ENCODE measurements around the gene ZNF10. TPM values are rescaled to one million over a fixed set of nuclear protein-coding genes. Genes with fewer than 3 reads are reported as not detected.

The ZNF10 gene
- total RNA-seq, 2 experiments from 2014 or later, result 7.1 to 8.0 TPM

GRCh38 chr12:133165776-133166175, 35.3 kb downstream of the ZNF10 start:
- H3K9me3 ChIP-seq (ENCODE audit: low read length), result peaks cover 30% of the 10 kb centered on the region; the same call in 1 of the 2 replicates
- no peaks in the 10 kb centered on the region for H3K36me3 ChIP-seq (ENCODE audit: insufficient read depth, low read length)
- no peaks in the 10 kb centered on the region for H3K4me1 ChIP-seq (ENCODE audit: insufficient read depth, low read length, poor library complexity, severe bottlenecking)
- BruUV-seq (replicated peaks), result no TSS peak
- intact Hi-C loops (cut with micrococcal nuclease; ENCODE audit: unreplicated experiment), result no loop called here
- no peak for TF ChIP-seq EZH2phosphoT487 (IDR thresholded peaks at IDR 0.05; ENCODE audit: borderline replicate concordance, low read depth, low read length)
- TF ChIP-seq, protein P1, sequence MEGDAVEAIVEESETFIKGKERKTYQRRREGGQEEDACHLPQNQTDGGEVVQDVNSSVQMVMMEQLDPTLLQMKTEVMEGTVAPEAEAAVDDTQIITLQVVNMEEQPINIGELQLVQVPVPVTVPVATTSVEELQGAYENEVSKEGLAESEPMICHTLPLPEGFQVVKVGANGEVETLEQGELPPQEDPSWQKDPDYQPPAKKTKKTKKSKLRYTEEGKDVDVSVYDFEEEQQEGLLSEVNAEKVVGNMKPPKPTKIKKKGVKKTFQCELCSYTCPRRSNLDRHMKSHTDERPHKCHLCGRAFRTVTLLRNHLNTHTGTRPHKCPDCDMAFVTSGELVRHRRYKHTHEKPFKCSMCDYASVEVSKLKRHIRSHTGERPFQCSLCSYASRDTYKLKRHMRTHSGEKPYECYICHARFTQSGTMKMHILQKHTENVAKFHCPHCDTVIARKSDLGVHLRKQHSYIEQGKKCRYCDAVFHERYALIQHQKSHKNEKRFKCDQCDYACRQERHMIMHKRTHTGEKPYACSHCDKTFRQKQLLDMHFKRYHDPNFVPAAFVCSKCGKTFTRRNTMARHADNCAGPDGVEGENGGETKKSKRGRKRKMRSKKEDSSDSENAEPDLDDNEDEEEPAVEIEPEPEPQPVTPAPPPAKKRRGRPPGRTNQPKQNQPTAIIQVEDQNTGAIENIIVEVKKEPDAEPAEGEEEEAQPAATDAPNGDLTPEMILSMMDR (conservative IDR thresholded peaks at IDR 0.05; ENCODE audit: low read length), result no peak
- no peak overlapping the region for H3K4me2 ChIP-seq (ENCODE audit: low read length)
- H3K79me2 ChIP-seq (ENCODE audit: insufficient read depth, low read depth, low read length), result no peaks in the 10 kb centered on the region
- ChIA-PET CTCF (ENCODE audit: unreplicated experiment) (no interaction called here), POLR2A (no interaction called here)
- no peak overlapping the region for H2AFZ ChIP-seq (ENCODE audit: low read length)
- H4K20me1 ChIP-seq (ENCODE audit: insufficient read depth, low read length), result no peaks in the 10 kb centered on the region
- no peak for DNase-seq (ENCODE audit: low spot score)
- no peaks in the 10 kb centered on the region for H3K9me2 ChIP-seq (ENCODE audit: insufficient read depth, low read length)
- no peak overlapping the region for H3K4me3 ChIP-seq (ENCODE audit: low read depth, low read length, poor library complexity, severe bottlenecking)
- H3K27ac ChIP-seq (ENCODE audit: low read depth, low read length, poor library complexity, severe bottlenecking), result no peak overlapping the region

- Histone ChIP-seq H4K20me1 (ENCODE audit: insufficient read depth, low read length) (no peaks in the 10 kb centered on the region), H3K9me2 (ENCODE audit: insufficient read depth, low read length) (no peaks in the 10 kb centered on the region), H3K4me2 (ENCODE audit: low read length) (no peak overlapping the region), H3K79me2 (ENCODE audit: insufficient read depth, low read depth, low read length) (no peaks in the 10 kb centered on the region), H3K4me1 (ENCODE audit: insufficient read depth, low read length, poor library complexity, severe bottlenecking) (no peaks in the 10 kb centered on the region), H3K9me3 (ENCODE audit: low read length) (peaks cover 33% of the 10 kb centered on the region), H3K27ac (ENCODE audit: low read depth, low read length, poor library complexity, severe bottlenecking) (no peak overlapping the region), H2AFZ (ENCODE audit: low read length) (no peak overlapping the region), H3K4me3 (ENCODE audit: low read depth, low read length, poor library complexity, severe bottlenecking) (no peak overlapping the region), H3K36me3 (ENCODE audit: insufficient read depth, low read length) (no peaks in the 10 kb centered on the region)
- intact Hi-C loops (cut with micrococcal nuclease; ENCODE audit: unreplicated experiment), result no loop called here
- no peak for DNase-seq (ENCODE audit: low spot score)
- TF ChIP-seq, protein P1 (conservative IDR thresholded peaks at IDR 0.05; ENCODE audit: low read length), result no peak
- TF ChIP-seq EZH2phosphoT487 (IDR thresholded peaks at IDR 0.05; ENCODE audit: borderline replicate concordance, low read depth, low read length), result no peak
- CTCF ChIA-PET (ENCODE audit: unreplicated experiment), result no interaction called here
- no TSS peak for BruUV-seq (replicated peaks)
- POLR2A ChIA-PET, result interaction anchor here (1.0 kb wide), 1 partner anchor 8 kb away, joined by 3 read pairs; the partner anchor contains the start of gene ZNF268
Measured at GRCh38 chr12:133172491-133172890, 42.1 kb downstream of the ZNF10 start.

DNA sequence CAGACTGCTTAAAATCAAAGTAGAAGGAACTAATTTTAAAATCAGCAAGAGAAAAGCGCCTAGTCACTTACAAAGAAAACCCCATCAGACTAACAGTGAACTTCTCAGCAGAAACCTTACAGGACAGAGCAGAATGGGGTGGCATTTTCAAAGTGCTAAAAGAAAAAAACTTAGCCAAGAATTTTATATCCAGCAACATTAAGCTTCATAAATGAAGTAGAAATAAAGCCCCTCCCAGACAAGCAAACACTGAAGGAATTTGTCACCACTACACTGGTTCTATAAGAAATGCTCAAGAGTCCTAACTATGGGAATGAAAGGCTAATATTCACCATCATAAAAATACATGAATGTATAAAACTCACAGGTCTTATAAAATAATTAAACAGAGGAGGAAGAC, 44.5 kb downstream of the ZNF10 start:
- Histone ChIP-seq H3K4me2 (ENCODE audit: low read length) (no peak overlapping the region), H3K9me2 (ENCODE audit: insufficient read depth, low read length) (no peaks in the 10 kb centered on the region), H3K9me3 (ENCODE audit: low read length) (peaks cover 36% of the 10 kb centered on the region), H3K36me3 (ENCODE audit: insufficient read depth, low read length) (no peaks in the 10 kb centered on the region), H2AFZ (ENCODE audit: low read length) (no peak overlapping the region), H3K27ac (ENCODE audit: low read depth, low read length, poor library complexity, severe bottlenecking) (no peak overlapping the region), H3K4me1 (ENCODE audit: insufficient read depth, low read length, poor library complexity, severe bottlenecking) (no peaks in the 10 kb centered on the region), H4K20me1 (ENCODE audit: insufficient read depth, low read length) (no peaks in the 10 kb centered on the region), H3K4me3 (ENCODE audit: low read depth, low read length, poor library complexity, severe bottlenecking) (no peak overlapping the region), H3K79me2 (ENCODE audit: insufficient read depth, low read depth, low read length) (no peaks in the 10 kb centered on the region)
- intact Hi-C loops (cut with micrococcal nuclease; ENCODE audit: unreplicated experiment), result no loop called here
- CTCF ChIA-PET (ENCODE audit: unreplicated experiment), result no interaction called here
- BruUV-seq (replicated peaks), result no TSS peak
- POLR2A ChIA-PET, result no interaction called here
- TF ChIP-seq, protein P1 (conservative IDR thresholded peaks at IDR 0.05; ENCODE audit: low read length), result no peak
- TF ChIP-seq EZH2phosphoT487 (IDR thresholded peaks at IDR 0.05; ENCODE audit: borderline replicate concordance, low read depth, low read length), result no peak
- no peak for DNase-seq (ENCODE audit: low spot score)
